HG02981 (cell line): ENCODE data around the gene RGS1.

ENCODE experiments used
- ATAC-seq: cut with Tn5 transposase; IDR thresholded peaks from one replicate; pipeline ENCODE4 v1.9.1; 2021; ENCODE audit warnings: mild to moderate bottlenecking, moderate library complexity; ENCODE audit not compliant: unreplicated experiment

The RGS1 gene, protein sequence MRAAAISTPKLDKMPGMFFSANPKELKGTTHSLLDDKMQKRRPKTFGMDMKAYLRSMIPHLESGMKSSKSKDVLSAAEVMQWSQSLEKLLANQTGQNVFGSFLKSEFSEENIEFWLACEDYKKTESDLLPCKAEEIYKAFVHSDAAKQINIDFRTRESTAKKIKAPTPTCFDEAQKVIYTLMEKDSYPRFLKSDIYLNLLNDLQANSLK

DNA sequence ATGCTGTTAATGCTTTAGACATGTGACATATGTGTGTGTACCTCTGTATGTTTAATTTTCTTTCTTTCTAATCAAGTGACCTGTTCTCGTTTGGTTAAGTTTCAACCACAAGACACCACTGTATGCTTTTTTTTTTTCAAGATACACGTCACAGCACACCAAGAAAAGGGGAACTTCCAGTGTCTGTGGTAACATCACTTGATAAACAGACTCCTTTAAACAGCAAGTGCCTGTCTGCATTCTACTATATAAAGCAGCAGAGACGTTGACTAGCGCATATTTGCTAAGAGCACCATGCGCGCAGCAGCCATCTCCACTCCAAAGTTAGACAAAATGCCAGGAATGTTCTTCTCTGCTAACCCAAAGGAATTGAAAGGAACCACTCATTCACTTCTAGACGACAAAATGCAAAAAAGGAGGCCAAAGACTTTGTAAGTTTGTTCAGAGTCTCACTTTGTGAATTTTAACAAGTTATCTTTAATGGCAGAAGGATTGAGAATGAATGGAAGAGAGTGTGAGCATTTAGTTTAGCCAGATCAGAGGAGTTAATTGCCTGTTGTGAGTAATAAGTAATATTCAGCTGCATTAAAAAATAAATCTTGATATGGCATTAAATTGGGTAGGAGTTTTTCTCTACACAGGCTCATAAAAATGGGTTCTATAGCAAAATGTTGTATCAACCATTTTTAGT lies at the start of gene RGS1:
RGS1 (plus strand) TSS at position 275 of the 691 bp plus-strand sequence; CDS start at position 295, 20 bp downstream.
- peak; percentile 75 for ATAC-seq

DNA sequence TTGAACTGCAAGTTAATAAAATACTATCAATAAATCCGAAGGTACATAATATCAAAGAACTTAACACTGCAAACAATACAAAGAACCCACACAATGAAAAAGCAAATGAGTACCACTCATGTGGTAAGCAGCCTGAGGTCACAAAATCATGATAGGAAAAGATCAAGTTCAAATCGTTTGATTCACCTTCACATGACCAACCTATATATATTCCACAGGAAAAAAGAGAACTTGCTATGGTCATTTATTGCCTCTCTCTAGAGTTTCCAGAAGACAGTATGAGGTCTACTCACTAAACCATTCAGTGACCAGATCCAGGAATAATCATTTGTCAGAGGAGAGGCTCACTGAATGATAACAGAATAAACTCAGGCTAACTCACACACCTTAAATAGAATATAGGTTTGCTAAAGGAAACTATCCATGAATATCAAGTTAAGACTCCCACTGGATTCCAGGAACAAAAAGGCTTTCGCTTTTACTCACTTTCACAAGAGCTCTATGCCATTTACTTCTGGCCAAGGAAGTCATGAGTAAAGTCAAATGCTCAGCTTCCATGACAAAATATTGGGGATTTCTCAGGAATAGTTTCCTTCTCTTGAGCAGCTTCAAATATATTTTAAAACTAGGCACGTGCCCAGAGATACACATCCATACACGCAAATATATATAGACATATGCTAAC lies 48.3 kb upstream of the RGS1 start:
- no peak for ATAC-seq

DNA sequence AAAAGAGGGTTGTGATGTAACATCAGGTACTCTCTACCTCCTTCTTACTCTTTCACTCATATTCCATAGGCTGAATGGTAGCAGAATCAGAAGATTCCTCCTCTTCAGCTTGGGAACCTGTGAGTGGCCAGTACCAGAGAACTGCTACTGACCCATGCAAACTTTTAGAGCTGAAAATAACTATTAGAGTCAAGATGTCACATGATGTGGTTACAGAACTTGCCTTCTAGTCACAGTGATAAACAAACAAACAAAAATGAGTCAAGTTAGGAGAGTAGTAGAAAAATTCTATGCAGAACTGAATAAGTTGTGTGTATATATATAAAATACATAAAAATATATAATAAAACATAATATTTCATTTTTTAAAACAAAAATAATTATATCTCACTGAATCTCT lies 47.6 kb upstream of the RGS1 start:
- peak; percentile 39 for ATAC-seq

DNA sequence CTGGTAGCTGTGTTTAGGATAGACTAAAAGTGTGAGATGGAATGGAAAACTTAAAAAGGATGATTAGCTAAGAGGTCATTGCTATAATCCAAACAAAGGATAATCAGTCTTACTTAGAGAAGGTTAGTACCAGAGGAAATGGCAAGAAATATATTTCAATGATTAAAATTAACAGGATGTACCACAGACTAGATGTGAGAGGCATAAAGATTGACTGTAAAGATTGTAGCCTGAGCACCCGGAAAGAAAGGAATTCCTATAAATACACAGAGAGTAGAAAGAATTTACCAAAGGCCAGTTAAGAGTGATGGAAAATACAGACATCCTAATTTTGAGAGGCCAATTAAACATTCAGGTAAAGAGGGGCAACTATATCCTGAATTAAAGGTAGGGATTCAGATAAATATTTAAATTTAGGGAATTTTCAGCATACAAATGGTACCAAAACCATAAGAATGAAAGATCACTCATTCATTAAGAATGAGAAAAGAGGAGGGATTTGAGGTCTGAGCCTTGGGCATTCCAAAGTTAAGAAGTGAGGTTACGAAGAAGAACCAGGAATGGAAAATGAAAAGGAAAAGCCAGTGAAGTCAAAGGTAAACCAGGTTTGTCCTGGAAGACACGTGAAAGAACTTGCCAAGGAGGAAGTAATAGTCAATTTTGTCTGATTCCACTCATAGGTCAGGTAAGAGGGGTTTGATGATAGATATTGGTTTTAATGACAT lies 46.4 kb upstream of the RGS1 start:
- ATAC-seq: no peak

DNA sequence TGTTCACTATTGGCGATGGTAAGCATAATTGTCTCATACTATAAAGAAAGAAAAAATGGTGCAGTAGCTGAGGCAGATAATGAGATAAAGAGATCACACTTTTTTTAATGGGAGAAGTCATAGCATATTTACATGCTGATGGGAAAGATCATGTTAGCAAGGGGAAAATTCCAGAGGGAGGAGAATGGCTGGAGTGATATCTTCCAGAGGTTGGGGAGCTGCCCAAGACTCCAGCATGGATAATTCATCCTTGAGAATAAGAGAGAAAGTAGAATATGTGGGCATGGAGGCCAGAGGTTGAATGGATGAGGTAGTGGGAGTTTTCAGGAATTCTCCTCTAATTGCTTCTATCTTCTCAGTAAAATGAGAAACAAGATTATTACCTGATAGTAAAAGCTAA lies 45.8 kb upstream of the RGS1 start:
- no peak for ATAC-seq

DNA sequence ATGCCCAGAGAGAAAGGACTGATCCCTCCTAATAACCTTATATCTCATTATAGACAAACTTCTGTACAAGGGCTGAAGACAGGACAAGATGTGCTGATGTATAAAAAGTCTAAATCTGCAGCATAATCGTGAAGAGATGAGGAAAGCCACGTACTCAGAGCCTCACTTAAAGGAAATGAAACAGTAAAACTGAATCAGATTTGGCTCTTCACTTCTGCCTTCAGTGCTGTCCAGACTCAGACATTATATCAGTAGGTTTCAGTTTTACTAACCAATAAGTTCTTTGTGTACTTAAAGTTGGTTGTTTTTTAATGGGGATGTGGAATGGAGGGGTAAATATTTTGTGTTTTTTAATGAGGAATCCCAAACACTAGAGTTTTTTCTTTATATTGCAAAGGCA lies 45.3 kb upstream of the RGS1 start:
- ATAC-seq: peak; percentile 93

DNA sequence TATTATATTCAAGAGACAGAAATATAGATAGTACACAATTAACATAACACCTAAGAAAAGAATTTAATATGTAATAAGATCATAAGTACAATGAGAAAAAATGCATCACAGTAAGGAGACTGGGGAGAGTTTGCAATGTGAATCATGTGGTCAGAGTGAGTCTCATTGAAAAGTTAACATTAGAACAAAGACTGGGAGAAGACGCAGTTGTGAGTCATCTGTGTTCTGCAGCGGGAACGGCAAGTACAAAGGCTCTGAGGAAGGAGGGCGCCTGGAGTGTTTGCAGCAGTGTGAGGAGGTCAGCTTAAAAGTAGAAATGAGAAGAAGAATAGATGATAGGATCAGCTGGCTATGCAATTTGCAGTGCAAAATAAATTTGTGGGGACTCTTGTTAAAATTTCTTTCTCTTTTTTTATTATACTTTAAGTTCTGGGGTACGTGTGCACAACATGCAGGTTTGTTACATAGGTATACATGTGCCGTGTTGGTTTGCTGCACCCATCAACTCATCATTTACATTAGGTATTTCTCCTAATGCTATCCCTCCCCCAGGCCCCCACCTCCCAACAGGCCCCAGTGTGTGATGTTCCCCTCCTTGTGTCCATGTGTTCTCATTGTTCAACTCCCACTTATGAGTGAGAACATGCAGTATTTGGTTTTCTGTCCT lies 44.4 kb upstream of the RGS1 start:
- peak; percentile 49 for ATAC-seq

DNA sequence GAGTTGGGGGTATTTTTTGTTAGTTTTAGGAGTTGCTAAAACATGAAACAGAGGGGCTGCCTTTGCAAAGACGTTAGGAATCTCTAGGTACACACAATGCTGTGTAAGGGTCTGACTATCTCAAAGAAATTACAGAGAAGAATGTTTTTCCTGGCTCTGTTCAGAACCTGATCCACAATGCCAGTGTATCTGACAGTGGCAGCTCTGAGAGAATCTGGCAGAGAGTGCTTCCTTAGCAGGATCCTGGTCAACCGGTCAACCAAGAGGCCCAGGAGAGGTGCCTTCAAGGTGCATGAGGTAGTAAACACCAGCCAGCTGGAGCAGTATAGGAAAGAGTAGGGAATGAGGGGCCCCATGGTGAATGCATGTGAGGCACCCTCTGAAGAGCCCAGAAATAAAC lies 40.9 kb upstream of the RGS1 start:
- ATAC-seq: no peak

DNA sequence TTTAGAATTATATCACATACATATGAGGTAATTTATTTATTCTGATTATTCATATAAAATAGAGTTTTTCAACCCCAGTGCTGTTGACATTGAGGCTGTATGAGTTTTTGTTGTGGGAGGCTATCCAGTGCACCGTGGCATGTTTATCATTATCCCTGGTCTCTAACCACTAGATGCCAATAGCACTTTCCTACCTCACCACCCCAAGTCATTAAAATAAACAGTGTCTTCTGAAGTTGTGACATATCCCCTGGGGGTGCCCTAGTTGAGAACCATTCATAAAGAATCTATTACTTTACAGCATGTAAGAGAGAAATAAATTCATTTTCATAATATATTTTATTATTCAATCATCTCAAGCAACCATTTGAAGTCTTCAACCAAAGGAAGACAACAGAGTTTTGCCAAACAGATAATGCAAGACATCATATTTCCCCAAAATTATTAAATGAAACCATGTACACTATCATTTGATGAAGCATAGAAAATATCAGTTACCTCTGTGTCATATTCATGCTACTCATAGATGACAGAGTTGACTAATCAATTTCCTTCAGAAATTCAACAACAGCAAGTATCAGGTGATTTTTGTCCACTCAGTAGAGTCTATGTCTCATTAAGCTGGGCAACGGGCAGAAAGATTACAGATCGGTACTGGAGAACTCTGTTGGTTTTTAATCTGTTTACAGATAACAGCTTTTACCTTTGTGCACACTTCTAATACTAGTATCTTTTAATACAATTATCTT lies 39.5 kb upstream of the RGS1 start:
- ATAC-seq: no peak

DNA sequence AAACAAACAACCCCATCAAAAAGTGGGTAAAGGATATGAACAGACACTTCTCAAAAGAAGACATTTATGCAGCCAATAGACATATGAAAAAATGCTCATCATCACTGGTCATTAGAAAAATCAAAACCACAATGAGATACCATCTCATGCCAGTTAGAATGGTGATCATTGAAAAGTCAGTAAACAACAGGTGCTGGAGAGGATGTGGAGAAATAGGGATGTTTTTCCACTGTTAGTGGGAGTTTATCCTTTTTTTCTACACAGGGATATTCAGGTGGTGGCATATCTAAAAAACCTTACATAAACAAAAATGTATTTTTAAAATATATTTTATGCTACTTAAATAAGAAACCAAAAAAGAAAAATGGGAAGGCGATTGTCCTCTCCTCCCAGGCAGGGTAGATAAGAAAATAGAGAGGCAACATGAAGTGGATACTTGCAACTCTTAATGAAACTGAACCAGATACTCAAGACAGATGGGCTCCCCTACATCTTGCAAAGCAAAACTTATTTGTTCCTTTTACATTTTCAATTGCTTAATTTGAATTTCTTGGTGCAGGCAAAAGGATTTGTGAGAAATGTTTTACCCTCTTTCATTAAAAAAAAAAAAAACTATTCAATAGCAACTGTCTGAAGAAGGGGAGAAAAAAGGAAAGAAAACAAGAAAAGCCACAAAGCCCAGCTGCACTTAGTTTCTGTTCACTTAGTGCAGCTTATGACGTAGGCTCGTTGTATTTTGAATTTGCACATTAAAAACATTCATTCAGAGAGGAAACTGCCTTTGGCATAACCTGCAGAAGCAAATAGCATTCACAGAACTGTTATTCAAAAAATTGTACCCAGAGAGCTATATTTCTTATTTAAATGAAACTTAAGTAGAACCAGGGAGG lies 36.9 kb upstream of the RGS1 start:
- ATAC-seq: peak; percentile 81

DNA sequence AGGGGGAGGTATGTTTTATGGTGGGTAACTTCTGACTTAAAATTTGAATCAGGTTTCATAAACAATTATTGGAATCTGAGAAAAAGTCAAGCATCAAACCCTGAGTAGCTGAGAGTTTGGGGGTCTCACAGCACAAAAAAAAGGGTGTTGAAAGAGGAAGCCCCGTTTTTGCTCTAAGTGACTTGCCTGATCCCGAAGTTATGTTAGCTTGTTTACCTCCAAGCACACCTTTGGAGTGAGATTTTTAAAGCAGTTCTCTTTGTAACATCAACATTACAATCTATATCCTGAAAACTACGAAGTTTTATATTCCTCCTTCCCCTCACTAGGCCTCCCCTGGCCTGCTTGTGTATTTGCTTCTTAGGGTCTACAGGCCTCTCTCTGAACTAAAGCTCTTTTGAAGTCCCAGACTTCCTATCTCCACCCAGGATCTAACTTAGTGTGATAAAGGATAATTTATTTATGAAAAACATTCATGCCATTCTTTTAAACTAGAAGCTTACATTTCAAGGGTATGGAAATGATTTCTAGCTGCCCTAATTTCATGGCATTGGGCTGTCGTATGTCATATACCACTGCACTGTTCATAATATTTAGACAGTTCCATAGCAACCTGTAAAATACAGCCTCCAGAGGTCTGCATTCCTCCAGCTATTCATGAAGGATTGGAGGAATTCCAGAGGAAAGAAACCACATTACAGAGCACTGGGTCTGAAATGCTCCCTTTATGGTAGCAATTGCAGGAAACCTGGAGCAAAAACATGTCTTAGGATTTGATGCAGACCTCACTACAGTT lies 36.1 kb upstream of the RGS1 start:
- ATAC-seq: peak; percentile 29

DNA sequence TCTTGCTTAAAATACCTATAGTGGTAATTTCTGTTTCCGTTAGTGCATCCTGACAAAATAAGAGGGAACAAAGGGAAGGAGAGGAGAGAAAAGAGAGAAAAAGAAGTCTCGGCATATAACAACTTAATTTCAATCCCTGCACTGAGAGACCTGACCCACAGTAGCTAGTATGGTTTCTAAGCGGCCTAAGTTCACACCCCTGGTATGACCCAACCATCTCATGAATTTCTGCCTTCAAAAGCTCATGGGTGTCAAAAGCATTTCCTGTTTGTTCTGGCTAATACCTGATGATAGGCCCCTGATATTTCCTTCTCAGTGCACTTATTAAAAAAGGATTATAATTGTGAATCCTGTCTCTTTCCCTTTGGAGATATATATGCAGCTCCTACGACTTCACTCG lies 32.1 kb upstream of the RGS1 start:
- ATAC-seq: no peak

DNA sequence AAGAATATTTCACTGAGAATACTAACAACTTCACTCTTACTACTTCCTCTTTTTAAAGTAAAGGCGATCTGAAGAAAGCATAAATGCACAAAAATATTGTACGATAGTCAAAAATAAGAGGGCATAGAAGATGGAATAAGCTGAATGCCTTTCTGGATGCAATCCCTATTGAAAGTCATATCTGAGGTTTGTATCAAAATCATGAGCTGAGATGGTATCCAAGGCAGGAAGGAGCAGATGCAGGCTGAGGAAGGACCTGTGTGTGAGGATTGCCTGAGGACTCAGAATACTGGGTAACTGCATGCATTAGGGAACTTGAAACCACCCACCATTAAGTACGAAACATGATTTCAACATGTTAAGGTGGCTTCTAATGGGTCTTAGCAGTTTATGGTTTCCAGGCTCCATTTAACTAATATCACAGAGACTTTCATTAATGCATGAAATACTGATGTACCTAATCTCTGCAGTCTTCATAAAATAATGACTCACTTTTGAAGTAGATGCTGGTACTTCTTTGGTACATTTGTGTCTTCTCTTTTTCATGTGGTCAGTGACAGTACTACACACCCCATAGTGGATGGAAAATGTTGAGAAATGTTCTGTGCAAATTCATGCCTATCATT lies 29.6 kb upstream of the RGS1 start:
- peak; percentile 60 for ATAC-seq

DNA sequence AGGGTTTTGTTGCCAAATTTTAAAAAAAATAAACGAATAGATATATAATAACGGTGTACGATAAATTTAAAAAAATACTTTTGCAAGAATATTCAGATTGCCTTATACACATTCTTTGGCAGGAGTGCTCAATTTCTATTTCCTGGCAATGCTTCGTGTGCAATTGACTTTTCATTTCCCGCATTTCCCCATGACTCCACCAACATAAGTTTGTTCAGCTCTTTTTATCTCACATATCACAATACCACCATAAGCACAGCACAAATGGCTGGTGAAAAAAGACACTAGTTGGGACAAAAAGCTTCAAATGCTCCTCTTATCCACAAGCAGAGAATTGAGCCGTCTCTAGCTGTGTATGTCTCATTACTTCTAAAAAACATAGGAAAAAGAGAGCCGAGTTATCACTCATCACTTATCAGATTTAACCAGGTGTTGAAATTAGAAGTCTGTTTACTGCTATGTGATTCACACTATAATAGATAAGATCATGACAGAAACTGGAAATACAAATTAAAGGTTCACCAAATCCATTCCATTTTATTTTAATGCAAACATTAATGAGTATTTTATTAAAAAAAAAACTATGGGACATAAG lies 28.9 kb upstream of the RGS1 start:
- ATAC-seq: no peak

DNA sequence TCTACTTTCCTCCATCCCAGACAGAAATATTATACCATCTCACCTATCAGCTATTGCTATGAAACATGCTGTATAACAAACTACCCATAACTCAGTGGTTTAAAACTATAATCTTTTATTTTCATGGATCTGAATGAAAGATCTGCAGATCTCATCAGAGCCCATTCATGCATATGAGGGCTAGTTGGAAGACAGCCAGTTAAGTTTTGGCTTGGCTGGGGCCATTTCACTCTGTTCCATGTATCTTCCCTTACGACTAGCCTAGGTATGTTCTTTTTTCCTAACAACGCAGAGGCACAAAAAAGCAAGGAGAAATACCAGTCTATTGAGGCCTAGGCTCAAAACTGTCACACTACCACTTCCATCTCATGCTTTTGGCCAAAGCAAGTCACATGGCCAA lies 28.1 kb upstream of the RGS1 start:
- ATAC-seq: no peak

DNA sequence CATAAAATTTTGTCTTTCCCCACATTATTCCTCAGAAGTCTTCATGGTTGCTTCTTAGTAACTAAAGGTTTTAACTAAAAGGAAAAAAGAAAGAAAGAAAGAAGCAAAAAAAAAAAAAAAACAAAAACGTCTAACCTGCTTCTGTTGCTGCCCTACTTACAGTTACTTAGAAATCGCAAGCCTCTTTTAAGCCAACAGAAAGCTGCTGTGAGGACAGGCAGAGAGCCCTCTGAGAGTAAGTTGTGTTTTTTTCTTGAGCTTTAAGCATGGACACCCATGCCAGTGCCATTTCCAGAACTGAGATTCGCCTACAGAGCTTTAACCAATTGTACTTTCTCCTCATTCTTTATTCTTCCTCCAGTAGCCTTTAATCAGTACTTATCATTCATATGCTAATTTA lies 25.6 kb upstream of the RGS1 start:
- ATAC-seq: no peak

DNA sequence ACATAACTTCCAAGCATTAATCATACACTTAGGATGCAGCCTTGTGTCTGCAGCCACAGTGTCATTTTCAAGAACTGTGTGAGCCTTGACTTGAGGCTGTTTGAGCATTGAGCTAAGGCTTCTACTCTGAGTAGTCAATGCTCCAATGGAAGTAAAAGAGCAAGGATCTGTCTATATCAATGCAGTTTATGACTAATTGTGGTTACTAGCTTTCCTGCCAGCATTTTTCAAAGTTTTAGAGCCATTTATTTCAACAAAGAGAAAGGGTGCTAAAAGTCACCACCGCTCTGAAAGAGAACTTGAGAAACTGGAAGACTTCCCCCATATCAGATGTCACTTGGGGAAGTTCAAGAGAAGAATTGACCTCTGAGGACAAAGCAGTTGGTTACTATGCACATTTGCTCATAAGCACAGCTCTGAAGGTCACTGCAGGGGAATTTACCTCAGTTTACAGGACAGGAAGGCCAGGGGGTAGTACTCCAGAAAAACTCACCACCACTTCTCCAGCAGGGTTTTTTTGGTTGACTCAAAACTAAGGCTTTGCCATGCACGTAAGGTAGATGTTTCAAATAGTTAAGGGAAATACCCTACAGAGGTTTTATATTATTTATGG lies 24.5 kb upstream of the RGS1 start:
- peak; percentile 47 for ATAC-seq
